Neural cell (in vitro differentiated cells): ENCODE results near the gene FAM229A.

Source experiments
- CTCF ChIP-seq: fragments of 450-650 bp; IDR thresholded peaks from 2 replicates; pipeline ENCODE4 v1.5.1; 2014; ENCODE audit warnings: antibody characterized with exemption, mild to moderate bottlenecking, moderate library complexity; ENCODE audit not compliant: poor library complexity, severe bottlenecking
- EP300 ChIP-seq: fragments of 450-650 bp; conservative IDR thresholded peaks from 2 replicates; pipeline ENCODE4 v1.6.1; 2014; ENCODE audit warnings: antibody characterized with exemption, mild to moderate bottlenecking, moderate library complexity; ENCODE audit not compliant: poor library complexity, severe bottlenecking
- EZH2 ChIP-seq: fragments of 200-600, 300-800 bp; shearing (Covaris generic), sonication (generic); IDR thresholded peaks from 2 replicates; pipeline ENCODE4 v1.6.1; 2014; ENCODE audit warnings: antibody characterized with exemption, low read length, borderline replicate concordance, mild to moderate bottlenecking; ENCODE audit not compliant: insufficient read depth, poor library complexity, severe bottlenecking
- POLR2AphosphoS5 ChIP-seq: IDR thresholded peaks from 2 replicates; pipeline ENCODE4 v1.6.1; 2012
- RAD21 ChIP-seq: fragments of 450-650 bp; conservative IDR thresholded peaks from 2 replicates; pipeline ENCODE4 v1.6.1; 2014; ENCODE audit warnings: antibody characterized with exemption, mild to moderate bottlenecking, moderate library complexity
- REST ChIP-seq: IDR thresholded peaks from 2 replicates; pipeline ENCODE4 v1.6.1; 2012; ENCODE audit warnings: borderline replicate concordance
- TAF1 ChIP-seq: IDR thresholded peaks from 2 replicates; pipeline ENCODE4 v1.6.1; 2012; ENCODE audit warnings: low read depth

- no peak for TF ChIP-seq REST
- TF ChIP-seq CTCF, result no peak
- no peak for TF ChIP-seq TAF1
- no peak for TF ChIP-seq EZH2
- TF ChIP-seq EP300, result no peak
- no peak for TF ChIP-seq POLR2AphosphoS5
- TF ChIP-seq RAD21, result no peak
Measured at GRCh38 chr1:32356478-32356877, 5.8 kb downstream of the FAM229A start.
